Fibroblast of villous mesenchyme (primary cell): Measurements from ENCODE around the gene LZTR1. TPM values are rescaled to one million over a fixed set of nuclear protein-coding genes. Genes with fewer than 3 reads are reported as not detected.

ENCODE experiments used
- DNase-seq: peaks from one replicate; pipeline ENCODE4 v3.0.0-alpha.2; 2010; ENCODE audit warnings: low read depth
- H3K4me3 ChIP-seq: 2 replicates; pipeline ENCODE4 v1.5.1; 2011; ENCODE audit warnings: low read depth, mild to moderate bottlenecking, low read length
- CTCF ChIP-seq: IDR thresholded peaks from 2 replicates; pipeline ENCODE4 v1.5.1; 2012; ENCODE audit warnings: low read depth, mild to moderate bottlenecking, low read length; ENCODE audit not compliant: insufficient read depth
- total RNA-seq: library from RNA; depleted of rRNA; stranded (reverse); fragments of >200 nt; gene quantifications from 2 replicates; pipeline ENCODE4 v1.2.3, GENCODE V29; 2012

Gene LZTR1
- total RNA-seq, 1 donor, result 60.9 TPM

GRCh38 chr22:20991252-20992055 is 9.4 kb downstream of the LZTR1 start:
- TF ChIP-seq CTCF, result no peak
- DNase-seq, result no peak

GRCh38 chr22:20992056-20992442 is 10.0 kb downstream of the LZTR1 start:
- DNase-seq, result no peak
- no peak overlapping the region for H3K4me3 ChIP-seq
- no peak for TF ChIP-seq CTCF

More at GRCh38 chr22:20991252-20992055, 9.4 kb downstream of the LZTR1 start:
- H3K4me3 ChIP-seq, result no peak overlapping the region

- no peak for TF ChIP-seq CTCF
These were observed 10.6 kb downstream of the LZTR1 start for GRCh38 chr22:20992456-20993303.

GRCh38 chr22:20993304-20994127 is 11.4 kb downstream of the LZTR1 start:
- no peak for TF ChIP-seq CTCF
- DNase-seq, result no peak
- H3K4me3 ChIP-seq, result no peak overlapping the region

More at GRCh38 chr22:20992456-20993303, 10.6 kb downstream of the LZTR1 start:
- H3K4me3 ChIP-seq, result no peak overlapping the region
- DNase-seq, result no peak

- no peak overlapping the region for H3K4me3 ChIP-seq
- TF ChIP-seq CTCF, result no peak
- no peak for DNase-seq
These were observed 12.2 kb downstream of the LZTR1 start for GRCh38 chr22:20994128-20994901.

GRCh38 chr22:20994902-20995241 is 12.8 kb downstream of the LZTR1 start:
- TF ChIP-seq CTCF, result no peak
- no peak for DNase-seq
- H3K4me3 ChIP-seq, result no peak overlapping the region
